G401.6 (cell line): ENCODE results near the gene ERBB4.
"Not testable (repeated sequence)": the region's sequence is repeated elsewhere in the genome, so short reads cannot be mapped to it uniquely, and the experiment has no call there.

Experiments
- FAIRE-seq: peaks from 2 replicates; lab custom pipeline; 2012; peaks lifted over from hg19 to GRCh38; lab: Jason Lieb, UNC

The ERBB4 gene

DNA sequence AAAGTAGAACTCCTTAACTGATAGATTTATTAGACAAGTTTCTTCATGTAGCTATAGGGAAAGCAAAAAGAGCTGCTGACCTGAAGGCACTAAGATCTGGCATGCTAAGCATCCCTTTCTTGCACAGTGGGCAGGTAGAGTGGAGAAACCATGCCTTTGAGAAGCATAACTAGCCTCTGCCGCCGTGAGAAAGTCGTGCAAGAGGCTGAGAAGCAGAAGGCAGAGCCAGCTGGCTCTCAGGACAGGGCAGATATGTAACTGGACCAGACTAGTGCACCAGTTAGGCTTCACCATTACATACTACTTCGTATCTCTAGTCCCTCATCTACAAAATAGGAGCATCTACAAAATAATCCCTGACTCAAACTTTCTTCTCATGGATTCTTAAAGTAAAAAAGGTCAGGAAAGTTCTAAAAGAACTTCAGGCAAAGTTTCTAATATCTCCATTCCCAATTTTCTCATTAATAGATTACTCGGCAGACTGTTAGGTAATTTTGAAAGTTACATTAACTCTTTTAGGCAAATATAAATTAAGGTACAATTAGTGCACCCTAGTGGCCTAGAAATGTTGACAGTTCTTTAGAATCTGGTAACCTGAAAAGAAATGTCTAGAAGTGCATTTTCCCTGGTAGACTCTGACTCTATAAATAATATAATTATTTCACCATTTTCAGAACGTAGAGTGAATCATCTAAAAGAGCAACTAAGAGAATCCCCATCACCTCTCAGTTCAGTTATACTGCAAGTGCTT is 10.3 kb downstream of the ERBB4 start:
- FAIRE-seq = no peak

DNA sequence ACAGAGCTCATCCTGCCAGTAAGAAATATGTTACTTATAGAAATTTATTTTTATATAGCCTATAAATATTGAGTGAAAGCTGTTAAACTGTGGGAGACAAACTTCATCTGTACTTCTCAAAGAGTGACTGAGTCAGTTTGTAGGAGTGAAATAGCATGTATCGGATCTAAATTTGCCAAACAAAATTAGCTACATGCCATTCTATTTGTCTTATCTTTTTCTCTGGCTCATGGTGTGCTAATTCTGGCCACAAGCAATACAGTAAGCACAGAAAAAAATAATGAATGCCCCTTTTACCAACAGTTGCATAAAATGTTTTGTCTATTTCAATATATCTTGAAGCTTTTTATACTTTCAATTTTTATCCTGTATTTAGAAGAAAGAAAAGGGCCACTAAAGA is 12.5 kb downstream of the ERBB4 start:
- no peak for FAIRE-seq

- FAIRE-seq = no peak
Observed at GRCh38 chr2:212523756-212524155, 14.8 kb downstream of the ERBB4 start.

DNA sequence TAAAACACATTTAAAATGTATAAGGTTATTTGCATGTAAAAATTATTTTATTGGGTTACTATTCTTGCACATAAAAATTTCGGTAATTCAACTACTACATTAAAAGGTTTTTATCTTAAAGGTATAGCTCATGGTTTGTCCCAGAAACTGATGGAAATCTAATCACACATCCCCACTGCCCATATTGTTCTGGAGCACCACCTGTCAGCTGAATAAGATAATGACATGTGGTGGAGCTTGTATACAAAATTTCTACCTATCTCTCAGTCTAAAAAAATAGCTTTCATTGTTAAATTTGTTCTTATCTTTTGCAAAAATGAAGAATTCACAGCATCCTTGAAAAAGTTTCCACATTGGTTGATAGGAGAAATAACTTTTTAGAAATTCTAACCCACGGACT is 18.3 kb downstream of the ERBB4 start:
- no peak for FAIRE-seq

- FAIRE-seq = no peak
Observed at GRCh38 chr2:212517693-212518092, 20.9 kb downstream of the ERBB4 start.

GRCh38 chr2:212505586-212505985 is 33.0 kb downstream of the ERBB4 start:
- FAIRE-seq = no peak

DNA sequence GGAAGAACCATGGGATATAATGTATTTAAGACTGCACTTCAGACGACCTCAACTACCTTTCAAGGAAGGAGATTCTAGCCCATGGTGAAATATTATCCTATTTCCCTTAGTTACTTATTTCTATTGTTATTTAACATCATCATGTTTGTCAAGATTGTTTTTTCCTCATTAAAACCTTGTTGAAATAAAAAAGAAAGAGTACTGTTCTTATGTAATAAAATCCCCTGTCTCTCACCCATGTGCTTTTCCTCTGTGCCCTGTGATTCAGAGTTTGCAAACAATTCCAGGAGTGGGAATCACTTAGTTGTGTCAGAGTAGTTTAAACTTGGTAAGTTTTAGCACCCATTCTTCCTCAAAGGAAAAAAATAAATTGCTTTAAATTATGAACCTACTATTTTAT is 43.6 kb downstream of the ERBB4 start:
- FAIRE-seq = no peak

GRCh38 chr2:212494418-212495020 is 44.1 kb downstream of the ERBB4 start:
- no peak for FAIRE-seq

GRCh38 chr2:212489719-212490346 is 48.8 kb downstream of the ERBB4 start:
- FAIRE-seq = no peak

- FAIRE-seq = no peak
Observed at GRCh38 chr2:212488611-212489010, 50.0 kb downstream of the ERBB4 start.

DNA sequence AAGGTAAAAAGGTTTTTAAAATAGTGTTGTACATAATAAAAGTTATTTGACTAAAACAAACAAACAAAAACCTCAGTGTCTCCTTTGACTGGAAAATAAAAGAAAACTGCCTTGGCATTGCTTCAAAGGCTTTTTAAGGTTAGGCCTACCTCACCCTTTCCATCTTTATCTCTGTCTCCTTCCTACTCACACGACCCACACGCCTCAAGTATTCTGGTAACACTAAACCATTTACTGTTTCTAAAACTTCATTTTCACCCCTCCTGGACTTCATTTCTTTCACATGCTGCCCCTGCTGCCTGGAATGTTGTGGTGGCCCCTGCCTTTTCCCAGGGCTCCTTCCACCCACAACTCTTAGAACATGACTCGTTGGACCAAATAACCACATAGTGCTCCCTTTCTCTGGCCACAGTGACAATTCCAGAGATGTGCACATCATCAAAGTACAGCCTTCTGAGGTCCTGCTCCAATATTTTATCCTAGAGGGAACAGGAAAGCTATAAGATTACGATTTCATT is 54.0 kb downstream of the ERBB4 start:
- FAIRE-seq = no peak

- no peak for FAIRE-seq
Observed at GRCh38 chr2:212480447-212480846, 58.2 kb downstream of the ERBB4 start.

DNA sequence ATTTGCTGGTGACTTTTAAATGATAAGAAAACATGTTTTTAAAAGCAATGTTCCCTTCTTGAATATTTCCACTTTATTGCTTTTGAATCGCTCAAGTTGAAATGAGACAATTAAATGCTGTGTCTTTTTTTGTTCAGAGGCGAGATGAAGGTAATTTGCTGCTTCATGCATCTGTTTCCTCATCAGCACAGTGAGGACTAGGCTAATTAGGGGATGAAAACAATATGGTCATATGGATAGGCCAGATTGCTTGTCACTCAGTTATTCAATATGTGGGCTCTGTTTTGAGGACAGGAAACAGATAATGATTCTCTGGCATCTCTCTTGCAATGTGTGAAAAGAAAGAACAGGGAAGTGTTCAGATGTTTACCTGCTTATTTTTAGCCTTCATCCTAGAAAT is 61.0 kb downstream of the ERBB4 start:
- no peak for FAIRE-seq

GRCh38 chr2:212473211-212473610 is 65.4 kb downstream of the ERBB4 start:
- no peak for FAIRE-seq

DNA sequence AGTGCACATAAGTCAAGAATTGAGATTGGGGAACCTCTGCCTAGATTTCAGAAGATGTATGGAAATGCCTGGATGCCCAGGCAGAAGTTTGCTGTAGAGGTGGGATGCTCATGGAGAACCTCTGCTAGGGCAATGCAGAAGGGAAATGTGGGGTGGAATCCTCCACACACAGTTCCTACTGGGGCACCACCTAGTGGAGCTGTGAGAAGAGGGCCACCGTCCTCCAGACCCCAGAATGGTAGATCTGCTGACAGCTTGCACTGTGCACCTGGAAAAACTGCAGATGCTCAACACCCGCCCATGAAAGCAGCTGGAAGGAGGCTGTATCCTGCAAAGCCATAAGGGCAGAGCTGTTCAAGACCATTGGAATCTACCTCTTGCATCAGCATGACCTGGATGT is 71.1 kb downstream of the ERBB4 start:
- not testable (repeated sequence) for FAIRE-seq

DNA sequence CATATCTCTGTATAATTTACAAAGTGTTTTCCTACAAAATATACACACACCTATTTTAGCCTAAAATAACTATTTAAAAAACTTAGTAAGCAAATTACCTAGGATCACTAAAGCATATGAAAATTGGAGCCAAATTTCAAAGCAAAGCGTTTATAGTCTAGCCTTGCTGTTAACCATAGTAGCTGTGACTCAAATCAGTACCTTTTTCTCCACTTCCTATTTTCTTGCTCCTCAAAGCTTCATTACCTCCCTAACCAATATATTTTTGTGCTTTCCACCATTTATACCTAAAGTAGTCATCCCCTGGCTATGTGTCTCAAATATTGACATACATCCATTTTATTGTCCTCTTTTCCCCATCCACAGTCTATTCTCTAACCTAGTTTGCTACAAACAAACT is 73.1 kb downstream of the ERBB4 start:
- no peak for FAIRE-seq

- FAIRE-seq = not testable (repeated sequence)
Observed at GRCh38 chr2:212461708-212462107, 76.9 kb downstream of the ERBB4 start.

GRCh38 chr2:212454149-212454548 is 84.5 kb downstream of the ERBB4 start:
- FAIRE-seq = no peak

- FAIRE-seq = no peak
Observed at GRCh38 chr2:212451786-212452231, 86.8 kb downstream of the ERBB4 start.

GRCh38 chr2:212448698-212449097 is 89.9 kb downstream of the ERBB4 start:
- FAIRE-seq = no peak

- no peak for FAIRE-seq
Observed at GRCh38 chr2:212441821-212442220, 96.8 kb downstream of the ERBB4 start.

GRCh38 chr2:212441141-212441540 is 97.5 kb downstream of the ERBB4 start:
- FAIRE-seq = no peak
